Panc1 (cell line): Measurements from ENCODE around the gene SLC19A3. TPM values are rescaled to one million over a fixed set of nuclear protein-coding genes. Genes with fewer than 3 reads are reported as not detected.
A peak's percentile ranks its signal among the peaks of the same experiment; 100 is the strongest.

Source experiments
- ATAC-seq: fragments of 200-7000 bp; cut with Tn5 transposase; 2 replicates; pipeline ENCODE4 v1.9.1; 2020; ENCODE audit warnings: mild to moderate bottlenecking, moderate library complexity
- BruUV-seq: library from RNA; stranded (reverse); fragments of 400-500 nt; replicated peaks from 2 replicates; lab custom pipeline; 2021; lab: Mats Ljungman, UMichigan
- CTCF ChIA-PET: fragments of 300-600 bp; sonication (Branson Sonifier 250); formaldehyde crosslinking; loops from one replicate; lab custom pipeline; 2022; ENCODE audit warnings: antibody characterized with exemption; lab: Charles Lee
- POLR2A ChIA-PET: fragments of 300-600 bp; sonication (Branson Sonifier 250); formaldehyde crosslinking; loops from one replicate; lab custom pipeline; 2022; ENCODE audit warnings: antibody characterized with exemption; lab: Charles Lee
- DNase-seq: peaks from one replicate; pipeline ENCODE4 v3.0.0-alpha.2; 2010; ENCODE audit warnings: low read depth, low spot score
- H3K27ac ChIP-seq: 2 replicates; pipeline ENCODE4 v1.5.1; 2011; ENCODE audit warnings: mild to moderate bottlenecking, low read length, inconsistent platforms
- H3K27me3 ChIP-seq: fragments of 200-500 bp; sonication (Bioruptor generic); 2 replicates; pipeline ENCODE4 v1.6.0; 2014; ENCODE audit warnings: low read length, inconsistent platforms; ENCODE audit not compliant: control insufficient read depth, insufficient read depth
- H3K36me3 ChIP-seq: fragments of 200-500 bp; sonication (Bioruptor generic); 2 replicates; pipeline ENCODE4 v1.5.1; 2014; ENCODE audit warnings: inconsistent platforms, mild to moderate bottlenecking, low read length, moderate library complexity; ENCODE audit not compliant: control insufficient read depth, insufficient read depth
- H3K4me1 ChIP-seq: 2 replicates; pipeline ENCODE4 v1.5.1; 2011; ENCODE audit warnings: inconsistent platforms, mild to moderate bottlenecking, low read length, moderate library complexity; ENCODE audit not compliant: control insufficient read depth, insufficient read depth
- H3K4me3 ChIP-seq, 2 experiments: 2 replicates each; pipeline ENCODE4 v1.5.1; 2011 to 2012; ENCODE audit warnings: low read depth in 2 of 2, low read length in 2 of 2, mild to moderate bottlenecking in 2 of 2, inconsistent platforms in 1 of 2, moderate library complexity in 1 of 2
- H3K9me3 ChIP-seq: fragments of 200-500 bp; sonication (Bioruptor generic); 2 replicates; pipeline ENCODE4 v1.5.1; 2014; ENCODE audit warnings: low read depth, mild to moderate bottlenecking, inconsistent platforms, low read length, moderate library complexity; ENCODE audit not compliant: control insufficient read depth, insufficient read depth
- POLR2AphosphoS5 ChIP-seq: IDR thresholded peaks from 2 replicates; pipeline ENCODE4 v1.6.1; 2012; ENCODE audit warnings: mild to moderate bottlenecking, low read depth, low read length, moderate library complexity
- SIN3A ChIP-seq: IDR thresholded peaks from 2 replicates; pipeline ENCODE4 v1.6.1; 2012; ENCODE audit warnings: low read depth, mild to moderate bottlenecking, low read length, moderate library complexity, borderline replicate concordance; ENCODE audit not compliant: insufficient read depth
- TCF7L2 ChIP-seq: IDR thresholded peaks from 2 replicates; pipeline ENCODE4 v1.6.1; 2011; ENCODE audit warnings: mild to moderate bottlenecking, low read depth, low read length, inconsistent platforms
- in situ Hi-C: cut with HindIII; loops from 2 replicates; pipeline ENCODE4 v1.10.0; 2016; ENCODE audit warnings: low sequenced_read_pairs, low pct_unique_long_range_greater_than_20kb
- intact Hi-C: fragments of 100-400 bp; cut with micrococcal nuclease; formaldehyde crosslinking; loops from one replicate; pipeline ENCODE4 v1.10.0; 2022; ENCODE audit not compliant: unreplicated experiment
- total RNA-seq: library from RNA; stranded (reverse); gene quantifications from one replicate; pipeline ENCODE4 v1.2.1, GENCODE V29; 2021; ENCODE audit not compliant: unreplicated experiment
- TF ChIP-seq, protein P1 (sequence below), 2 experiments: IDR thresholded peaks; 2 replicates each; pipeline ENCODE4 v1.6.1; 2011 to 2012; ENCODE audit warnings: low read depth in 2 of 2, control low read depth in 1 of 2, low read length in 1 of 2, mild to moderate bottlenecking in 1 of 2, moderate library complexity in 1 of 2; ENCODE audit not compliant: insufficient read depth in 1 of 2
- TF ChIP-seq, protein P2 (sequence below): fragments of 450-650 bp; IDR thresholded peaks from 2 replicates; pipeline ENCODE4 v1.5.1; 2017; ENCODE audit warnings: mild to moderate bottlenecking

SLC19A3 gene
- total RNA-seq, 1 experiment from 2014 or later: 0.28 TPM

DNA sequence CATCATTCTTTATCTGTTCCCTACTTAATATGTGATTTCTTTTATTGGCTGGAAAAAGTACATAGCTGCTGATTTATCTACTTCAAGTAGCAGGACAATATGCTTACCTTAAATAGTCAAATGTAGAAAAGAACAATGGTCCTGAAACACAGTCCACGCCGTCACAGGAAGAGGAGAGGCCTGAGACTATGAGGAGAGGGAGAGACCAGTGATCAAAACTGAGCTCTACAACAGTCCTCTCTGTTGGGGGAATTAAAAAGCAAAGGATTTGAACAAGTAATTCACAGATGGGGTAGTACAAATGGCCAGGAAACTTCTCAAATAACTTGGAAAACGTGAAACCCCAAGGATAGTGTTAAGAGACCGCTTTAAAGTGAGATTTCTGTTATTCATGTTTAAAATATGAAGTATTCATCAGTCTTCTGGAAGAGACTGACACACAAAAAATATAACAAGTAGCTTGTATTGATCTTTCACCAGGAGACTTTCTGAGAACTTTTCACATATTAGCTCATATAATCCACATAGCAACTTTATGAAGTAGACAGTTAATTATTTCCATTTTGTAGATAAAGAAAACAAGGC is 48.1 kb upstream of the SLC19A3 start:
- in situ Hi-C loops (no loop called here), intact Hi-C loops (loop anchor here (1.0 to 10.0 kb wide), 3 partner anchors 108 to 359 kb away; no protein-coding TSS in a partner anchor)
- Histone ChIP-seq H3K36me3 (no peaks in the 10 kb centered on the region), H3K9me3 (no peaks in the 10 kb centered on the region), H3K4me1 (no peaks in the 10 kb centered on the region), H3K27ac (no peak overlapping the region), H3K27me3 (no peaks in the 10 kb centered on the region), H3K4me3 (no peak overlapping the region)
- peak; percentile 39 for ATAC-seq
- POLR2A ChIA-PET: no interaction called here
- DNase-seq: no peak
- TF ChIP-seq, protein P1, sequence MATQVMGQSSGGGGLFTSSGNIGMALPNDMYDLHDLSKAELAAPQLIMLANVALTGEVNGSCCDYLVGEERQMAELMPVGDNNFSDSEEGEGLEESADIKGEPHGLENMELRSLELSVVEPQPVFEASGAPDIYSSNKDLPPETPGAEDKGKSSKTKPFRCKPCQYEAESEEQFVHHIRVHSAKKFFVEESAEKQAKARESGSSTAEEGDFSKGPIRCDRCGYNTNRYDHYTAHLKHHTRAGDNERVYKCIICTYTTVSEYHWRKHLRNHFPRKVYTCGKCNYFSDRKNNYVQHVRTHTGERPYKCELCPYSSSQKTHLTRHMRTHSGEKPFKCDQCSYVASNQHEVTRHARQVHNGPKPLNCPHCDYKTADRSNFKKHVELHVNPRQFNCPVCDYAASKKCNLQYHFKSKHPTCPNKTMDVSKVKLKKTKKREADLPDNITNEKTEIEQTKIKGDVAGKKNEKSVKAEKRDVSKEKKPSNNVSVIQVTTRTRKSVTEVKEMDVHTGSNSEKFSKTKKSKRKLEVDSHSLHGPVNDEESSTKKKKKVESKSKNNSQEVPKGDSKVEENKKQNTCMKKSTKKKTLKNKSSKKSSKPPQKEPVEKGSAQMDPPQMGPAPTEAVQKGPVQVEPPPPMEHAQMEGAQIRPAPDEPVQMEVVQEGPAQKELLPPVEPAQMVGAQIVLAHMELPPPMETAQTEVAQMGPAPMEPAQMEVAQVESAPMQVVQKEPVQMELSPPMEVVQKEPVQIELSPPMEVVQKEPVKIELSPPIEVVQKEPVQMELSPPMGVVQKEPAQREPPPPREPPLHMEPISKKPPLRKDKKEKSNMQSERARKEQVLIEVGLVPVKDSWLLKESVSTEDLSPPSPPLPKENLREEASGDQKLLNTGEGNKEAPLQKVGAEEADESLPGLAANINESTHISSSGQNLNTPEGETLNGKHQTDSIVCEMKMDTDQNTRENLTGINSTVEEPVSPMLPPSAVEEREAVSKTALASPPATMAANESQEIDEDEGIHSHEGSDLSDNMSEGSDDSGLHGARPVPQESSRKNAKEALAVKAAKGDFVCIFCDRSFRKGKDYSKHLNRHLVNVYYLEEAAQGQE (IDR thresholded peaks at IDR 0.05; ENCODE audit: insufficient read depth in 1 of 2, low read depth in 2 of 2, low read length in 1 of 2): no peak
- TF ChIP-seq, protein P2, sequence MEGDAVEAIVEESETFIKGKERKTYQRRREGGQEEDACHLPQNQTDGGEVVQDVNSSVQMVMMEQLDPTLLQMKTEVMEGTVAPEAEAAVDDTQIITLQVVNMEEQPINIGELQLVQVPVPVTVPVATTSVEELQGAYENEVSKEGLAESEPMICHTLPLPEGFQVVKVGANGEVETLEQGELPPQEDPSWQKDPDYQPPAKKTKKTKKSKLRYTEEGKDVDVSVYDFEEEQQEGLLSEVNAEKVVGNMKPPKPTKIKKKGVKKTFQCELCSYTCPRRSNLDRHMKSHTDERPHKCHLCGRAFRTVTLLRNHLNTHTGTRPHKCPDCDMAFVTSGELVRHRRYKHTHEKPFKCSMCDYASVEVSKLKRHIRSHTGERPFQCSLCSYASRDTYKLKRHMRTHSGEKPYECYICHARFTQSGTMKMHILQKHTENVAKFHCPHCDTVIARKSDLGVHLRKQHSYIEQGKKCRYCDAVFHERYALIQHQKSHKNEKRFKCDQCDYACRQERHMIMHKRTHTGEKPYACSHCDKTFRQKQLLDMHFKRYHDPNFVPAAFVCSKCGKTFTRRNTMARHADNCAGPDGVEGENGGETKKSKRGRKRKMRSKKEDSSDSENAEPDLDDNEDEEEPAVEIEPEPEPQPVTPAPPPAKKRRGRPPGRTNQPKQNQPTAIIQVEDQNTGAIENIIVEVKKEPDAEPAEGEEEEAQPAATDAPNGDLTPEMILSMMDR: no peak
- TF ChIP-seq POLR2AphosphoS5 (no peak), TCF7L2 (no peak), SIN3A (no peak)
- no TSS peak for BruUV-seq
- CTCF ChIA-PET: interaction anchor here (0.5 to 2.5 kb wide), 6 partner anchors 10 to 295 kb away, joined by 3 to 33 read pairs (median 4); no protein-coding TSS in a partner anchor

DNA sequence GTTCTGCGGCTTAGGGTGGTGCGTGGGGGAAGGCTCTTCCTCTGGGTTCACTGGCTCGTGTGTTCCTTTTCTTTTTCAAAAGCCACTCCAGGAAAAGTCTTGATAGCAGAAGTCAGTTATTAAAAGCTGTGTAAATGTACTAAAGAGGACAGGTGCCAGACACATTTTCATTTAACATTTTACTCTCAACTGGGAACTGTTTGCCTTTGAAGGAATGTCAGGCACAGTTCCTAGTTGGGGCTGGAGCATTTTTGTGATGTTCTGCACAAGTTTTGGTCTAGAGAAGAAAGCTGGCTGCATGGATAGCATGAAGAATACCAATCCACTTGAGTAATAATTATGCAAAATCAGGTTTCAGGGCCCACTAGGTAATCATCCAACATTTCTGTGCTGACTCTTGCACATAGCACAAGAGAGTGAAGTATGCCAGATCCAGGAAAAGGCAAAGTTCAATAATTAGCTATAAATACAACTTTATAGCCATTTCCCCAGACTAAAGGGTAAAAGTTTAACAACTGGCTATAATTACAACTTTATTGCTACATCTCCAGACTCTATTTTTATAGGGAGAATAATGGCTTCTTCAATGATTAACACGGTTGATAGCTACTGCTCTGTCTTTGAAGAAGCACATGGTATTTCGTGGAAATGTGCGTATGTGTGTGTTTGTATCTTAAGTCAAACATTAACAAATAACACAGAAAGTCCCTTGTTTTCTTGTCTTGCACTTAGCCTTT is 44.1 kb upstream of the SLC19A3 start:
- CTCF ChIA-PET: no interaction called here
- no peaks in the 10 kb centered on the region for H3K36me3 ChIP-seq
- in situ Hi-C loops: no loop called here
- intact Hi-C loops: loop anchor here (5.0 to 10.0 kb wide), 2 partner anchors 187 to 630 kb away; no protein-coding TSS in a partner anchor
- H3K4me1 ChIP-seq: no peaks in the 10 kb centered on the region
- TF ChIP-seq SIN3A (no peak), POLR2AphosphoS5 (no peak), TCF7L2 (no peak)
- TF ChIP-seq, protein P2: no peak
- TF ChIP-seq, protein P1 (IDR thresholded peaks at IDR 0.05; ENCODE audit: insufficient read depth in 1 of 2, low read depth in 2 of 2, low read length in 1 of 2): no peak
- H3K9me3 ChIP-seq: no peaks in the 10 kb centered on the region
- no peak overlapping the region for H3K4me3 ChIP-seq
- no peaks in the 10 kb centered on the region for H3K27me3 ChIP-seq
- no peak overlapping the region for H3K27ac ChIP-seq
- no TSS peak for BruUV-seq
- POLR2A ChIA-PET: interaction anchor here (0.6 kb wide), 1 partner anchor 85 kb away, joined by 3 read pairs; no protein-coding TSS in a partner anchor
- DNase-seq (no peak), ATAC-seq (no peak)
